Iris pigment epithelial cell (primary cell): ENCODE data around the gene TMIE.

Experiments
- DNase-seq: peaks from one replicate; pipeline ENCODE4 v3.0.0-alpha.2; 2011; ENCODE audit warnings: low read depth

Gene TMIE

DNA sequence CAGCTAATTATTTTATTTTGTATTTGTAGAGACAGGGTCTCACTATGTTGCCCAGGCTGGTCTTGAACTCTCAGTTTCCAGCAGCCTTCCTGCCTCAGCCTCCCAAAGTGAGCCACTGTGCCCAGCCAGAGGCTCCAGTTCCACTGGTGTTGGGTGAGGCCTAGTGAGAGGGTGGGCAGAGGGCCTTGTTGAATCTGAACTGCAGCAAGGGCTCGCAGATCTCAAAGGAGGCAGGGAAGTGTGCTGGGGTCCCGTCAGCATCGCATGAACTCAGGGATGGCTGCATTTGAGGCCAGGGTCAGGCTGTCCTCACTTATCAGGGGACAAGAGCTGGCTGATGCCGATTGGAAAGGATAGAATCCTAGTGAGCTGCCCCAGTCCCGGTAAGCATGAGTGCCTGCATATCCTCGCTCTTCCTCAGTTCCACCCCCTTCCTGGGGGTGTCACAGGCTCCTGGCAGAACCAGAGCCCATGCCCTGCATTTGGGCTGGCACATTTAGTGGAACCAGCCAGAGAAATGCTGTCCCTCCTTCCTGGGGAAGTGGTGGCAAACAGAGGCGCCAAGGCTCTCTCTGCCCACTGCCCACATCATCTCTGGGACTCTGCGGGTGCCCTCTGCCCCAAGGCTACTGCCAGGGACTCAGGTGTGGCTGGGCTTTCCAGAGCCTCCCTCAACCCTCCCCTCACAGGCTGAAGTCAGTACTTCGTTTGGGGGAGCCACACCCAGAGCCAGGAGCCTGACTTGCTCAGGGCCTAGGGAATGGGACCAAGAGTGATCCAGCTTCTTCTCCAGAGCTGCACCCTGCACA is 31.8 kb upstream of the TMIE start:
- DNase-seq: no peak

DNA sequence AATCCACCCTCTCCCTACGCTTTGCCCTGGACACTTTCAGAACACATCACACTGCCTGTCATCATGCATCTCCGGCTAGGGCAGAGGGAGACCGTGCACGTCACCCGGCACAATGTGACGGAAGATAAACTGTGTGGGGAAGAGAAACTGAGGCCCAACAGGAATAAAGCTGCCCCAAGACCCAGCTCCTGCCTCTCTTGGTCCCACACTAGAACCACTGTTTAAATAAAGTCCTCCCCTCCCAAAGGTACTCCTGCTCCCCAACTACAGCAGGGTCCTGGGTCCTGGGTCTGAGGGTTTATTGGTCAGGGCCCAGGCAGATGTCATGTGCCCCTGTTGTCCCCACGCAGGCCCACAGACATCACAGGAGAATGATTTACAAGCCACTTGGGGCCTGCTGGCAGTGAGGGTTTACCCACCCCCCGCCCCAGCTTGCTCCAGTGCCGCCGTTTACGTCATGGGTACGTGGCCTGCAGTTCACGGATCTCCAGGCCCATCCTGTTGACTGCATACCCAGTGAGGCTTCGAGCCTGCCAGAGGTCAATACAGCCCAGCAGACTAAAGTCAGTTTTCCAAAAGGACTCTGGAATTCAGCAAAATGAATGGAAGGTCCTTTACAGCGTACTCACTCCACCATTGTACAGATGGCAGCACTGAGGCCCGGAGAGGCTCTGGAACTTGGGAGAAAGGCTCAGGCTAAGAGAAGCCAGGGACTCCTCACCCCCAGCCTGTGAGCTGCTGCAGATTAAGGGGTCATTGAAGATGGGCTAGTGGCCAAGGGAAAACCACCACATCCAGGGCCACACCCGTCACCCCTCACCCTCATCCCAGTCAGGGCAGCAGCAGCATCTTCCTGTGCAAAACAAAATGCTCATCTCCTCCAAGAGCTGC is 30.9 kb upstream of the TMIE start:
- DNase-seq: no peak

DNA sequence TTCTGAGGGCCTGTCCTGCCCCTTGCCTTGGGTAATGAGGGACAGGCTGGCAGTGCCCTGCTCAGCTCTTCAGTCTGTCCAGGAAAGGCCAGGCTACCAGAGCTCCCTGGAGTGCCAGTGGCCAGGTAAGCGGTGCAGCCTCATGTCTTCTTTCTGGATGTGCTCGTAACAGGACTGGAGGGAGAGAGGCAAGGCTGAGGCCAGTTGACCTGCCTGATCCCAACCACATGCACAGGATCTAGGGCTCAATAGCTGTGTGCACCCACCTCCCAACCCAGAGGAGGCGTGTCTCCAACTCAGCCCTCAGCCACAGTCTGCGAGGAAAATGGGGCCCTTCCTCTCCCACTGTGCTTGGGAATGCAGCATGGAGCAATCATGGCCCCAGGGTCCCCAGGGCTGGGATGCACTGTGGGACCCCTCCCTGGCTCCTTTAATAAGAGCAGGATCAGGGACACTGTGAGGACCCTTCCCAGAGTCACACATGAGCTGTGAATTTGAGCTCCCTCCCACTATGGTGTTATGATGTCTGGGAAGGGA is 30.2 kb upstream of the TMIE start:
- DNase-seq: no peak

DNA sequence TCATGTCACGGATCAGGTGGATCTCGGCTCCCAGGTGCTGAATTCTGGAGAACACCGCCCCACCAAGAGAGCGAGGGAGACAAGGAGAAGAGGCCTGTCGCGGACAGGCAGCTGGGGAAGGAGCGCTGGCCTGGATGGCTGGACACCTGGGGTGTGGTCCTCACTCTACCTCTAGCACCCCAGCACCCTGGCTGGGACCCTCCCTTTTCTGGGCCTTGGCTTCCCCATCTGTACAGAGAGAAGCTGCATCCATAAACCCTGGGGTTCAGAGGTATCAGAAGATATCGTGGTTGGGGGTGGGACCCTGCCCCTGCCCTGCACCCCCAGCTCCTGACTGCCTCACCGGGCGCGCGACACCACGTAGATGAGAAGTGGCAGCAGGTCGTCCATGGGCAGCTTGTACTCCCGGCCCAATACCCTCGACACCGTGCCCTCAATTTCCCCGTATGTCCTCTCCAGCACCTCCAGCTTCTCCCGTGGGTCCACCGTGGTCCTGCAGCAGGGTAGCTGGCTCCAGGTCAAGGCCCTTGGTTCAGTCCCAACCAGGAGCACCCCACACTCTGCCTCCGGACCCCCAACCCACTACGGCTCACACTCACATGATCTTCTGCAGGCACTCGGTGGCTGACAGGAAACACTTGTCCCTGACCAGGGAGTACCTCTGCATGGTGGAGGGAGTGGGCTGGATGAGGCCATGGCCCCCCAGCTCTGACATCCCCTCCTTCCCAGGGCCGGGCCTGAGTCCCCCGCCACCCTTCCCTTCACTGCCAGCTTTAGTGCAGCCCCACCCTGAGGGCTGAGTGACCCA is 29.4 kb upstream of the TMIE start:
- no peak for DNase-seq

DNA sequence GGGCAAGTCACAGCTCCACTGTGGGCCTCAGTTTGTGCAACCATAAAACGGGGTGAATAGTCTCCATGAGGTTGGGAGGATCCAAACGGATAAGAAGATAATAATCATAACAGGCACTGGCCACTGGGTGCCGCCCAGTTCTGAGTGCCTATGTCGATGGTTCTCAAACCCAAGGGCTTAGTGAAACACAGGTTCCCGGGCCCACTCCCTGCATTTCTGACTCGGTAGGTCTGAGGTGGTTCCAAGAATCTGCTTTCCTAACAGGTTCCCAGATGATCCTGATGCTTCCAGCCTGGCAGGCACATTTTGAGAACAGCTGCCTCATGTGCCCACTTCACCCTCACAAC is 28.9 kb upstream of the TMIE start:
- no peak for DNase-seq

DNA sequence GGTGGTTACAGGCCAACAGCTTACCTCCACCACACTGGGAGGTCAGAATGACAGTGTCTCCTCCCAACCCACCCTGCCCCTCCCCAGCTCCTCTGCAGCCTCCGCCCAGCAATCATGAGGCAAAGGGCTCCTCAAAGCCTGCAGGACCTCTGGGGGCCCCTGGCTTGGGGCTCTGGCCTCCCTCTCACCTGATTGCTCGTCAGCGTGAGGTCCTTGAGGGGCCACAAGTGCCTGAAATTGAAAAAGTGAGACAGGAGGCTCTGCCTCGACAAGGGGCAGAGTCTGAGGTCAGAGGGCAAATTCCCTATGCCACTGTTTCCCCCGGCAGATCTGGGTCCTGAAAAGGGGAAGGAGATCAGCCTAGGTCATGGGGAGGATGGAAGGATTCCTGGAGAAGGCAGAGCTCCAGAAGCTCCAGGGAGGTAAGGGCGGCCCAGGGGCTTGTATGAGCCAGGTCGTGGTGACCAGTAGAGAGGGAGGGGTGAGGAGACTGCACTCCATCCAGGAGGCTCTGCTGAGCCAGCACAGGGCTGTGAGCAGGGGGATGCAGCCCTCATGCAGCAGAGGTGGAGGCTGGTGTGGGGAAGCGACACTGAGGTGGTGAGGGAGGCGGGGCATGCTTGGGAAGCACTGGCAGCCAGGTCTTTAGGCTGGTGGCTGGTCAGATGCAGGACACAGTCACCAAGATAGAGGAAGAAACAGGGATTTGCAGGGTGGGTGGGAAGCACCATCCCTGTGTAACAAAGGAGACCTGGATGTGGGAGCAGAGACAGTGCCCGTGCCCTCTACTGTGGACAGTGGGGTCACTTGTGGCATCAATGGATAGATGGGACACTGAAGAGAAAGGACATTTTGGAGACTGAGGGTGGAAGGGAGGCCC is 27.8 kb upstream of the TMIE start:
- no peak for DNase-seq

DNA sequence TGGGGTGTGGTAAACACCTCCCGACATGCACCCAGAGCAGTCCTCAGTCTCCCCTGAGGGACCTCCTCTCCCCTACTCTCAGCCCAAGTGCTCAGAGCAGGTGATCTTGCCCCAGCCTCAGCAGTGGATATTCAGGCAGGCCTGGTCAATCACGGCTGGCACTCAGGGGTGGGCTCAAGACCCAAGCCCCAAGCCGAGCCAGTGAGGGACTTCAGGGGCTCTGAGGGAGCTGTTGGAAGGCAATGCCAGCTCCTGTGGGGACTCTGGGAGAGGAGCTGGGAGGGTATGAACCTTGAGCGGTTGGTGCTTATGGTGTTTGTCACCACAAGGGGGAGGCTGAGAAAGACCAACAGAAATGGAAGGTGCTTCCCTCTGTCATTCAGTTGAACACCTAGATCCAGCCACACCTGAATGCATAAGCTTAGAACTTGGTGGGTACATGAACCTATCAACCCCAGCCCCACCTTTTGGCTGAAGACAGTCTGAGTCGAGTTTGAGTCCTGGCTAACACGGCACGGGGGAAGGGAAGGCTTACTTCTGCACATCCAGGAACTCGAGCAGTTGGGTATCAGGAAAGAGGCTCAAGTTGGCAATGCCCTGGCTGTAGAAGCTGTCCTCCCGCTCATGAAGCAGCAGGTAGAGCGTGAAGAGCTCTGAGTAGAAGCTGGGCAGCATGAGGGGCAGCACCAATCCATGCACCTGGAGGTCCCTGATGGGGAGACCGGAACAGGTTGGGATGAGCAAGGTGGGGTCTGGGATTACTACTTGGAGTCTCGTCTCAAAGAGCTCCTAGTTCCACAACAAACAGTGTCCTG is 27.0 kb upstream of the TMIE start:
- no peak for DNase-seq

DNA sequence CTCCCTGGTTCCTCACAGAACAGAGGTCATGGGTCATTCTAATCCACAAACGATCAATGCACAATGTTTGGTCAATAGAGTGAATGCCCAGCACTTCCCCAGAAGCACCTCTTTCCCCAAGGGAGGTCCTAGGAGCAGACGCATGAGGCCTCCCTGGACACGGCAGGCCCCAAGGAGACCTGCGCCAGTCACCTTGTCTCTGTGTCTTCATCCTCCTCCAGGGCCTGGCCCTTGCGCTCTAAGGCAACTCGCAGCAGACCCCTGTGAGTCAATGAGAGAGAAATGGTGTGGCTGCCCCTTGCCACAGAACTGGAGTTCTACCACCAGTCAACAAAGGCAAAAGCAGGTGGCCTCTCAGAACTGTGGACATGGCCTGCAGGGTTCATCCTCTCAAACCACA is 25.8 kb upstream of the TMIE start:
- no peak for DNase-seq

DNA sequence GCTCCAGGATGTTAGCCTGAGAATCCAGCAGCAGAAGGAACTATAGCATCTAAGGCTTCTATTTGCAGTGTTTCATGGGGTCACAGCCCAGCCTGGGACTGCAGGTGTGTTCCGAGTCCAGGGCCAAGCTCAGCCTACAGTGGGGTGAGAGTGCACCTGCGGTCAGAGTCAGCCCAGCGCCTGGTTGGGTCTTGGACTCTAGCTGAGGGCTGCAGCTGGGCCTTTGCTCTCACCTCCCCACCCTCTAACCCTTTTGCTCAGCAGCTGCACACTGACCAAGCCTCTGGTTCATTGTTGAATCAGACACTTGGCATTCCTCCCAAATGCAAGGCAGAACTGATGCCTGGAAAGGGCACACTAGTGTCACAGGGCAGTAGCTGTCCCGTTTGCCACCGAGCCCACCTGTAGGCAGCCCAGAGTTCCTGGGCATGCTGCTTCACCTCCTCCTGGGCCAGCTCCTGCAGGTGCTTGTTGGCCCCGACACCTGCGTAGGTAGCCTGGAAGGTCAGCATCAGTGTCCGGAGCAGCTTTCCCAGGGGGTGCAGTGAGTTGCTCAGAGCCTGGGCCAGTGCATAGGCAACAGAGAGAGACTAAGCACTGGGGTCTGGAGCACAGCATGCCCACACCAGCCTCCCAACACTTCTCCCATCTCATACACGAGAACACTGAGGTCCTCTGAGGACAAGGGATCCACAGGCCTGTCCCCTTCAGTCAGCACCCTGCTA is 25.2 kb upstream of the TMIE start:
- DNase-seq: no peak

DNA sequence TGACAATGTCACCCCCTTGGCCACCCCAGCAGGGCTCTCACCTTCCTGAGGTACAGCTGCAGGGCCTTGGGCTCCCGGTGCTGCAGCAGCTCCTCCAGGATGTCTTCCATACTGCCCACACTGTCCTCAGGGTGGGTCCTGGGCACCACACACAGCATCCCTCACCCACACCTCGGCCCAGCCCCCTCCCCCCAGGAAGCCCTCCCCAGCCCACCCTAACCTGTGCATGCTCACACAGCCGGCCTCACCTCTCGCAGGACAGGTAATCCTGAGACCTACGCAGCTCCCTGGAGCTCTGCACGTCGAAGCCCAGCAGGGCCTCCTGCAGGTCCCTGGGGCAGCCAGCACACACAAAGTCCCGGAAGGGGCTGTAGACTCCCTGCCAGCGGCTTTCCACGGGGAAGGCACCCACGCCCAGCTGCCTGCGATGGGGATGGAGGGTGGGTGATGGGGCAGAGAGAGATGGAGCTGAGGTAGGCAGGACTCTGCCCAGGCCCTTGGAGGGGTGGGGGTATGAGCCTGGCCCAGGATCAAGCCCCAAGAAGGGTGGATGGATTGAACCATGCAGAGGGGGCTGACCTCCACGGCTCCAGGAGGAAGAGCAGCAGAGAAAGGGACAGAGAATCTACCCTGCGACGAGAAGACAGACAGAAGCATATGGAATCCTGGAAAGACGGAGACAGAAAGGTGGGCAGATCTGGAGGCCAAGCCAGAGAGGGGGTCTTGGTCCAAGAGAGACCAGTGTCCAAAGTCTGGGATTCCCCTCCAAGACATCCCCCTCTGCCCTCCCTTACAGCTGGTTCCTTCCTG is 24.4 kb upstream of the TMIE start:
- DNase-seq: no peak

DNA sequence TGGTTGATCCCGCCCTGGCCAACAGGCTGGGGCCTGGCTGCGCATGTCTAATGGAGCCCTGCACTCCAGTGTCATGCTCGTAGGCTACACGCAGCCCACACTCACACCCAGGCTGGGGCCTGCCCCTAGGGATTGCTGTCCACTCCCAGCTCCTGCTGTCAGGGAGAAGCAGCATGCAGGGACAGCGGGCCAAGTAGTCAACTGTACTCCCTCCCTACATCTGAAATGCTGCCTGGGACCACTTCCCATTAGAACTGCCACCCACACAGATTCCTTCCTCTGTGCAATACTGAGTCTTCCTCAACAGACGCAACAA is 23.8 kb upstream of the TMIE start:
- no peak for DNase-seq

DNA sequence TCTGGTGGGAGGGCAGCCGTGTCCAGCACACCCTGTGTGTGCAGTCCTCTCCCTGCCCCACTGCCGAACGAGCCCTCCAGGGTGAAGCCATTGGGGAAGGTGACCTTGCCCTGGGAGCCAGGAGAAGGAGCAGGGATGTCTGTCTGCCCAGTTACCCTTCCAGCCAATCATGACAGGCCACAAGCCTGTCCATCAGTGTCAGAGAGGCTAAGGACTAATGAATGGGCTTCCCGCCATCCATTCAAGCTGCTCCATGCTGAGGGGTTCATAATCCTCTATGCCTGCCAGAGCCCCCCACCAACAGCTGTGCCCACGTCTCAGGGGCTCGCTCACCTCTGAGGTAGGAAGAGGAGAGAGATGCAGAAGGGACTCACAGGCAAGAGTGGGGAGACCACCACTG is 22.9 kb upstream of the TMIE start:
- DNase-seq: no peak

DNA sequence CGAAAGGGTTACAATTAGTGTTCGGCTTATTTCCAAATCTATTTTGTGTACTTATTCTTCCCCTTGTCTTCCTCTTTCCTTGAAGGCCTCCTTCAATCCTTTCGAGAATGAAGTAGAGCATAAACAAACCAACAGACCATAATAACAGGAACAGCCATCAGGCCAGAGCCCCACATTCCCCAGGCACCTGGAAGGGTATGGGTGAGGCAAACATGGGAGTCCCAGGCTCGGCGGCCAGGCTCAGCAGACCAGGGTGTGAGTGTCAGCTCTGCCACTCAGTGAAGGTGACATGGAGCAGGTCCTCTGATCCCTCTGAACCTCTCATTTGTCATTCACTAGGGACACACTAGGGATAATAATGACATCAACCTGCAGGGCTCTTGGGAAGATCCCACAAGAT is 21.5 kb upstream of the TMIE start:
- DNase-seq: no peak

DNA sequence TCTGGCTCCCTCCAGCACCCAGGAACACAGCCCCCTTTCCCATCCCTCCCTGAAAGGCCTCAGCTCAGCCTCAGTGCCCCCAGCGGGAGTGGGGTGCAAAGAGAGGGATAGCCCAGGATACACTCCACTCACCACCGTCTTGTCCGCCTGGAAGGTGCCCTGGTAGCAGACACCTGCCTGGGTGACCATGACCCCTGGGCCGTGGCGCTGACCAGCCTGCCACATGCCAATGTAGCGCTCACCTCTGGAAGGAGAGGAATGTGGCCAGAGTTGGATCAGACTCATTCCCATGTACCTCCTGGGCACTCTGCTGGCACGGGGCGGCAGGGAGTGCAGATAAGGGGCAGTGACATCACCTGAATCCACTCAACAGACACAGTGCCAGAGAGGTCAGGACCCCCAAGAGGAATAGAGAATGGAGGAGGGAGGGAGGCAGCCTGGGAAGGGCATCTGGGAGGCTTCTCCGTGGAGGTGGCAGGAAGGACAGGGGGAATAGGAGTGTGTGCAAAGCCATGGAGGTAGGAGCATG is 20.8 kb upstream of the TMIE start:
- DNase-seq: no peak

DNA sequence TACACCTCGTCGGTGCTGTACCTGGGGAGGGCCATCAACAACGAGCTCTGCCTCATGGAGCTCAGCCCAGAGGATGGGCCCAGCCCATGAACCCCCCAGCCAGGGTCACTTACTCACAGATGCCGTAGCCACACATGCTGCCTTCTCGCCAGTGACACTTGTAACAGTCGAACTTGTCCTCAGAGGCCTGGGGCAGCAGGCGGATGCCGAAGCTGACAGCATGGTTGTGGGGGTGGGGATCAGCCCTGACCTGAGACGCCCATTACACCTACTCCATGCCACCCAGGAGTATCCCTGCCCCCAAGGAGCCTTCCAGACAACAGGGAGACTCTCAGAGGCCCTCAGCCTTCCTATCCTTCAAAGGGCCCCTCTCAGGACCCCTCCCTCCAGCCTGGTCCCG is 19.8 kb upstream of the TMIE start:
- no peak for DNase-seq

DNA sequence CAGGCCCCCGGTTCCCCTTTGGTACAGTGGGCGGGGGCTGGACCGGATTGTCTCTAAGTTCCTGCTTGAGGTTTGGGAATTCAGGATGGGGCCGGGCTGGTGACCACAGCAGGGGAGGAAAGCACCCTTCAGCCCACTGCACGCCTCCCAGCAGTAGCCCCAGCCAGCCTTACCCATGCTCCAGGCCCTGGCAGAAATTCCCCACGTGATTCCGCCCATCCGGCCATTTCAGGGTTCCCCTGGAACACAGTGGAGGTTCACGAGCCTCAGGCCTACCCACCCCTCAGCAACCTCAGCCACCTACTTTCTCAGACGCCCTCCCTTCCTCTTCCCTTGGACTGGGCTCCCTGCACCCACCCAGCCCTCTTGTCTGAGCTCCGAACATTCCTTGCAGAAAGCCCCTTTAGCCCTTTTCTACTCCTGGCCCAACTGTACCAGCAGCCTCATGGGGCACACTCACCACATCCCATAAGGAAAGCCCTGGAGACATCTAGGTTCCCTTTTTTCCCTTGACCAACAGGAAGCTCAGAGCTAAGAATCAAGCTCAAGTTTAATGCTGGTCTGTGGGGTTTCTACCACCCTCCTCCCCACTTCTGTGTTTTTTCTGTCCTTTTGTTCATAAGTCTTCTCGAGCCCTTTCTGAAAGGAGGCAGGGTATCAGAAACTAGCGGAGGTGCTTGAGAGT is 19.2 kb upstream of the TMIE start:
- DNase-seq: no peak

DNA sequence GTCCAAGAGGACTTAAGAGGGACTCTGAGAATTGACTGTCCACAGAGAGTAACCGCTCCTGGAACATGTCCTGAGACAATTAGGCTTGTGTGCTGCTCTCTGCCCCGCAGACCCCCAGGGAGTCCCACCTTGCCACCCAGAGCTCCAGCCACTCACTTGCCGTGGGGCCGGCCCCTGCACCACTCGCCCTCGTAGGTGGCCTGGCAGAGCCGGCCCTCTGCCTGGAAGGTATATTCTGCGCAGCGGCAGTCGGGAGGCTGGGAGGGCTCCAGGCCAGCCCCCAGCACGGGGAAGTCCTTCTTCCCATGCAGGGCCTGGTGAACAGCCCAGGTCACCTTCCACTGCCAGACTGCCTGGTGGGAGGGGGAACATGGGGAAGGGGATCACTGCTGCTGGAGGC is 18.2 kb upstream of the TMIE start:
- DNase-seq: no peak

DNA sequence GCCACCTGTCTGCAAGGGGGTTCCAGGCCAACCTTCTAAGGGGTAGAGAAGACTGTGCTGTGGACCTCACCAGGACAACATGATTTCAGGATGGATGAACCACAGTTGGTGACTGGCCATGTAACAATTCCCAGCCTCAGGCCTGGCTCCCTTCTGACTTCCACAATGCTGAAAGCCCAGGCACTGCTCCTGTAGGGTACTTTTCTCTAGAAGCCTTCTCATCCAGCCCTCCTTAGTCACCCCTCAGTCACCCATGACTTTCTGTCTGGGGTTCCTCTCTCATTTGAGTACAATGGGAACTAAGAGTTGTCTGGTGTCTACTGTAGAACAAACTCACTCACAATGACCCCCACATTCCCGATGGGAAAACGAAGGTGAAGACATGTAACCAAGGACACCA is 16.3 kb upstream of the TMIE start:
- DNase-seq: no peak
